Measurements from ENCODE around the gene SYNE3.

SYNE3 gene

GRCh38 chr14:95487669-95488084 is 28.8 kb downstream of the SYNE3 start:
- DNase-seq: no peak

GRCh38 chr14:95486875-95487668 is 29.4 kb downstream of the SYNE3 start:
- DNase-seq: no peak

- no peak for DNase-seq
Measured at GRCh38 chr14:95485222-95485819, 31.1 kb downstream of the SYNE3 start.

- DNase-seq: no peak
Measured at GRCh38 chr14:95484296-95484695, 32.2 kb downstream of the SYNE3 start.

GRCh38 chr14:95483309-95484165 is 32.9 kb downstream of the SYNE3 start:
- no peak for DNase-seq

GRCh38 chr14:95482627-95483308 is 33.7 kb downstream of the SYNE3 start:
- no peak for DNase-seq

- DNase-seq: no peak
Measured at GRCh38 chr14:95481391-95482022, 34.9 kb downstream of the SYNE3 start.

GRCh38 chr14:95480887-95481226 is 35.6 kb downstream of the SYNE3 start:
- DNase-seq: no peak

- DNase-seq: peak; percentile 69
Measured at GRCh38 chr14:95480109-95480886, 36.2 kb downstream of the SYNE3 start.

- DNase-seq: no peak
Measured at GRCh38 chr14:95479494-95479893, 37.0 kb downstream of the SYNE3 start.

GRCh38 chr14:95478818-95479217 is 37.6 kb downstream of the SYNE3 start:
- no peak for DNase-seq

GRCh38 chr14:95478309-95478708 is 38.1 kb downstream of the SYNE3 start:
- DNase-seq: no peak

- DNase-seq: no peak
Measured at GRCh38 chr14:95477411-95478269, 38.8 kb downstream of the SYNE3 start.

- no peak for DNase-seq
Measured at GRCh38 chr14:95476747-95477146, 39.7 kb downstream of the SYNE3 start.

- DNase-seq: no peak
Measured at GRCh38 chr14:95475540-95476240, 40.8 kb downstream of the SYNE3 start.

GRCh38 chr14:95474941-95475340 is 41.5 kb downstream of the SYNE3 start:
- no peak for DNase-seq

- DNase-seq: no peak
Measured at GRCh38 chr14:95474486-95474885, 42.0 kb downstream of the SYNE3 start.

GRCh38 chr14:95472819-95473251 is 43.6 kb downstream of the SYNE3 start:
- no peak for DNase-seq

- DNase-seq: no peak
Measured at GRCh38 chr14:95471476-95471875, 45.0 kb downstream of the SYNE3 start.

GRCh38 chr14:95471016-95471415 is 45.4 kb downstream of the SYNE3 start:
- DNase-seq: no peak

All from activated CD4-positive, alpha-beta T cell treated with anti-CD3 and anti-CD28 coated beads, Interleukin-2, Interleukin-6, amounts not matched to agents 100 ng/mL and 50 ng/mL, durations not matched to agents 16 hours and 8 hours (primary cell).